LNCaP clone FGC (cell line): ENCODE data around the gene CCSER1.

Experiments
- DNase-seq: peaks from one replicate; pipeline ENCODE4 v3.0.0-alpha.2; 2011; ENCODE audit warnings: low read depth
- H3K4me3 ChIP-seq: 2 replicates; pipeline ENCODE4 v1.5.1; 2011; ENCODE audit warnings: mild to moderate bottlenecking, low read depth, low read length, control low read depth
- CTCF ChIP-seq: IDR thresholded peaks from 2 replicates; pipeline ENCODE4 v1.5.1; 2012; ENCODE audit warnings: mild to moderate bottlenecking; ENCODE audit not compliant: control insufficient read depth, insufficient read depth; ENCODE audit errors: extremely low read depth

Gene CCSER1

GRCh38 chr4:90540536-90540935 lies 413.3 kb downstream of the CCSER1 start:
- TF ChIP-seq CTCF: no peak
- no peak overlapping the region for H3K4me3 ChIP-seq
- no peak for DNase-seq

GRCh38 chr4:90542216-90542615 lies 415.0 kb downstream of the CCSER1 start:
- no peak overlapping the region for H3K4me3 ChIP-seq
- no peak for TF ChIP-seq CTCF
- no peak for DNase-seq

- TF ChIP-seq CTCF: no peak
- DNase-seq: no peak
- H3K4me3 ChIP-seq: no peak overlapping the region
These were observed 416.4 kb downstream of the CCSER1 start for GRCh38 chr4:90543419-90544170.

GRCh38 chr4:90544532-90545045 lies 417.4 kb downstream of the CCSER1 start:
- DNase-seq: no peak
- TF ChIP-seq CTCF: no peak
- no peak overlapping the region for H3K4me3 ChIP-seq

GRCh38 chr4:90545380-90545779 lies 418.2 kb downstream of the CCSER1 start:
- no peak for TF ChIP-seq CTCF

GRCh38 chr4:90546114-90546513 lies 418.9 kb downstream of the CCSER1 start:
- no peak overlapping the region for H3K4me3 ChIP-seq
- peak; percentile 27 for DNase-seq
- no peak for TF ChIP-seq CTCF

More at GRCh38 chr4:90545380-90545779, 418.2 kb downstream of the CCSER1 start:
- no peak overlapping the region for H3K4me3 ChIP-seq
- DNase-seq: no peak

- DNase-seq: no peak
- H3K4me3 ChIP-seq: no peak overlapping the region
- TF ChIP-seq CTCF: peak; percentile 31; the same call in 1 of the 2 replicates
These were observed 443.4 kb downstream of the CCSER1 start for GRCh38 chr4:90570615-90571014.
